Psoas muscle (tissue), 8 donors: Measurements from ENCODE around the gene SPG7. TPM values are rescaled to one million over a fixed set of nuclear protein-coding genes. Genes with fewer than 3 reads are reported as not detected.

ENCODE experiments used
- ATAC-seq, 4 donors: fragments of 200-7000 bp; cut with Tn5 transposase; one replicate each; pipeline ENCODE4 v1.9.1; 2020; ENCODE audit warnings: moderate library complexity in 3 of 4, mild to moderate bottlenecking in 2 of 4
- DNase-seq, 2 donors: peaks; one replicate each; pipeline ENCODE4 v3.0.0-alpha.2; 2020
- H3K27ac ChIP-seq: fragments of 200-600 bp; one replicate; pipeline ENCODE4 v1.8.0; 2022
- H3K27me3 ChIP-seq, 3 donors: fragments of 200-600 bp in 1 of 3; one replicate each; pipeline versions ENCODE4 v1.6.1 to v1.8.0; 2013 to 2022; ENCODE audit warnings: low read length in 2 of 3, mild to moderate bottlenecking in 2 of 3, moderate library complexity in 1 of 3; ENCODE audit not compliant: insufficient read depth in 3 of 3
- H3K36me3 ChIP-seq, 2 donors: fragments of 200-600 bp in 1 of 2; one replicate each; pipeline versions ENCODE4 v1.6.1 to v1.8.0; 2013 to 2022; ENCODE audit warnings: low read depth in 1 of 2, mild to moderate bottlenecking in 1 of 2, moderate library complexity in 1 of 2; ENCODE audit not compliant: insufficient read depth in 1 of 2
- H3K4me1 ChIP-seq: fragments of 200-600 bp; one replicate; pipeline ENCODE4 v1.8.0; 2022
- H3K4me3 ChIP-seq: fragments of 200-600 bp; one replicate; pipeline ENCODE4 v1.8.0; 2022; ENCODE audit warnings: mild to moderate bottlenecking
- H3K9me3 ChIP-seq: fragments of 200-600 bp; one replicate; pipeline ENCODE4 v1.8.0; 2022
- WGBS, 3 donors: extraction: QIAGEN DNeasy Blood & Tissue Kit; methylation state at CpG; one replicate each; pipeline versions ENCODE4 v1.1.6 to v1.1.7; 2013; 5-methylcytosine and 5-hydroxymethylcytosine counted together
- intact Hi-C, 2 donors: fragments of 100-400 bp; cut with DNase I; formaldehyde crosslinking; loops; one replicate each; pipeline versions ENCODE4 v1.11.0 to v1.14.2; 2022
- polyA plus RNA-seq, 3 donors: library from polyadenylated mRNA; stranded (reverse); fragments of 200-250 nt; gene quantifications; one replicate each; pipeline ENCODE4 v1.2.3, GENCODE V29; 2013
- total RNA-seq, 4 donors: library from RNA; stranded (reverse); fragmentation: NEBNext Ultra II Directional in 2 of 4; extraction: Animal tissue kit (Norgen Biotek cat#: 25700) in 2 of 4; gene quantifications; one replicate each; pipeline versions ENCODE4 v1.2.1 to v1.2.4, GENCODE V29; 2021 to 2023
- TF ChIP-seq, protein P1 (sequence below): fragments of 200-600 bp; IDR thresholded peaks from one replicate; pipeline ENCODE4 v1.8.0; 2022; ENCODE audit warnings: antibody characterized with exemption
- donor health status: healthy with polysubstance abuse.
- donor health status: DM: no; HTN: no; CAD: no; lungs with moderate emphysema.
- donor health status: Bipolar disorder and iron deficiency.
- donor health status: healthy.
- donor health status: DM: yes; HTN: yes; CAD: no.
- donor health status: DM: no; HTN: no; CAD: no.
- donor health status: DM: no; HTN: no; CAD: no.
- donor health status: DM: yes; HTN: yes; CAD: no.

SPG7 gene
- total and polyA plus RNA-seq, 7 donors: 57.5 to 95.3 (median 86.8) TPM

- Histone ChIP-seq H3K4me1 (peaks cover 87% of the 10 kb centered on the region), H3K27me3 (no peaks in the 10 kb centered on the region), H3K9me3 (no peaks in the 10 kb centered on the region), H3K27ac (peak overlapping the region; percentile 64), H3K4me3 (no peak overlapping the region), H3K36me3 (no peaks in the 10 kb centered on the region)
- DNase-seq (peak in 1 of 2 donors; percentile 12), ATAC-seq (peak in 3 of 4 donors; percentile 27 to 58 (median 29))
- intact Hi-C loops: loop anchor here (5.0 to 10.0 kb wide), 2 partner anchors 34 to 127 kb away; no protein-coding TSS in a partner anchor
- 66 to 69% (median 66%) methylated on average over 13 of the region's 13 CpGs for WGBS, 3 donors
- TF ChIP-seq, protein P1, sequence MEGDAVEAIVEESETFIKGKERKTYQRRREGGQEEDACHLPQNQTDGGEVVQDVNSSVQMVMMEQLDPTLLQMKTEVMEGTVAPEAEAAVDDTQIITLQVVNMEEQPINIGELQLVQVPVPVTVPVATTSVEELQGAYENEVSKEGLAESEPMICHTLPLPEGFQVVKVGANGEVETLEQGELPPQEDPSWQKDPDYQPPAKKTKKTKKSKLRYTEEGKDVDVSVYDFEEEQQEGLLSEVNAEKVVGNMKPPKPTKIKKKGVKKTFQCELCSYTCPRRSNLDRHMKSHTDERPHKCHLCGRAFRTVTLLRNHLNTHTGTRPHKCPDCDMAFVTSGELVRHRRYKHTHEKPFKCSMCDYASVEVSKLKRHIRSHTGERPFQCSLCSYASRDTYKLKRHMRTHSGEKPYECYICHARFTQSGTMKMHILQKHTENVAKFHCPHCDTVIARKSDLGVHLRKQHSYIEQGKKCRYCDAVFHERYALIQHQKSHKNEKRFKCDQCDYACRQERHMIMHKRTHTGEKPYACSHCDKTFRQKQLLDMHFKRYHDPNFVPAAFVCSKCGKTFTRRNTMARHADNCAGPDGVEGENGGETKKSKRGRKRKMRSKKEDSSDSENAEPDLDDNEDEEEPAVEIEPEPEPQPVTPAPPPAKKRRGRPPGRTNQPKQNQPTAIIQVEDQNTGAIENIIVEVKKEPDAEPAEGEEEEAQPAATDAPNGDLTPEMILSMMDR: no peak
Observed at GRCh38 chr16:89481356-89481955, 26.7 kb upstream of the SPG7 start.

- TF ChIP-seq, protein P1: no peak
- H3K9me3 ChIP-seq: no peaks in the 10 kb centered on the region
- DNase-seq (peak in 1 of 2 donors; percentile 28), ATAC-seq (peak in 2 of 4 donors; percentile 34 to 39)
- 35 to 49% (median 40%) methylated on average over 14 of the region's 14 CpGs for WGBS, 3 donors
- peak overlapping the region; percentile 64 for H3K27ac ChIP-seq
- intact Hi-C loops: loop anchor here (5.0 to 10.0 kb wide), 2 partner anchors 35 to 127 kb away; no protein-coding TSS in a partner anchor
- no peaks in the 10 kb centered on the region for H3K36me3 ChIP-seq
- peaks cover 87% of the 10 kb centered on the region for H3K4me1 ChIP-seq
- H3K4me3 ChIP-seq: no peak overlapping the region
- no peaks in the 10 kb centered on the region for H3K27me3 ChIP-seq
Observed at GRCh38 chr16:89482150-89482816, 25.9 kb upstream of the SPG7 start.

DNA sequence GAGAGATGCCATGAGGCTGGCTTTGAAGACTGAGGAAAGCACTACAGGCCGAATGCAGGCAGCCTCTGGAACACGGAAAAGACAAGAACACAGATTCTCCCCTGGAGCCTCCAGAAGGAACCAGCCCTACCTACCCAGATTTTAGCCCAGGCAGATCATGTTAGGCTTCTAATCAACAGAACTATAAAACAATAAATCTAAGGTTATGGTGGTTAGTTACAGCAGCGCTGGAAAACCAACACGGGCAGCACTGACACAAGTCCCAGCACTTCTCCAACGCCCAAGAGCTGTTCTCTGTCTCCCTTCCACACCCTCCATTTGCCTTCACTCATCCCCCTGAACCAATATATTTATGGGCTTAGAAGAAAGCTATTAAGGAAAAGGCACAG is 25.4 kb upstream of the SPG7 start:
- WGBS, 3 donors: 44 to 63% (median 47%) methylated on average over 5 of the region's 5 CpGs
- DNase-seq: no peak
- intact Hi-C loops: loop anchor here (5.0 to 10.0 kb wide), 2 partner anchors 36 to 128 kb away; no protein-coding TSS in a partner anchor
- peaks cover 91% of the 10 kb centered on the region for H3K4me1 ChIP-seq
- H3K27ac ChIP-seq: peak overlapping the region; percentile 64
- no peaks in the 10 kb centered on the region for H3K27me3 ChIP-seq
- TF ChIP-seq, protein P1: no peak
- H3K36me3 ChIP-seq: no peaks in the 10 kb centered on the region
- no peak for ATAC-seq
- no peaks in the 10 kb centered on the region for H3K9me3 ChIP-seq
- no peak overlapping the region for H3K4me3 ChIP-seq

DNA sequence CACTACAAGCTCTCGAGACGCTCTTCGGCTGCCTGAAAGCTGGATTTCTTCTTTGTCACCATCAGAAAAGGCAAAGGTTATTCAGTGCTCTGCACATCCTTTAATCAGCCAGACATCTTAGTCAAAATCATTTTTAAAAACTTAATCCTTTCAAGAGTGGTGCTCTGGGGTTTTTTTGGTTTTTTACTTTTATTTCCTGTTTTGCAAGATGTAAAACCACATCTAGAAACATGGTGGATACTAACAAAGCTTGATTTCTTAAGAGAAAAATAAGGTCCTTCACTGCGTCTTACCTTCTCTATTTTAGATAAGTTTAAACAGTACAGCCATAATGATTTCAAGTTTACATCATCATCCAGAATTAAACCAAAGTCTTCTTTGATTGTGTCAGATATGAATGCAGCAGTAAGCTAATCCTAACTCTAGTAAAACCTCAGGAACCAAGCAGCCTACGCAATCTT is 24.1 kb upstream of the SPG7 start:
- Histone ChIP-seq H3K27ac (peak overlapping the region; percentile 64), H3K4me1 (peaks cover 89% of the 10 kb centered on the region), H3K9me3 (no peaks in the 10 kb centered on the region), H3K36me3 (no peaks in the 10 kb centered on the region), H3K4me3 (no peak overlapping the region), H3K27me3 (no peaks in the 10 kb centered on the region)
- intact Hi-C loops: loop anchor here (5.0 to 10.0 kb wide), 2 partner anchors 37 to 129 kb away; no protein-coding TSS in a partner anchor
- no peak for DNase-seq
- TF ChIP-seq, protein P1: no peak
- WGBS, 3 donors: 70 to 79% (median 70%) methylated on average over 5 of the region's 5 CpGs
- ATAC-seq: peak in 3 of 4 donors; percentile 28 to 47 (median 32)
